Pulmonary artery endothelial cell (primary cell): ENCODE measurements around the gene NEURL1B. TPM values are rescaled to one million over a fixed set of nuclear protein-coding genes. Genes with fewer than 3 reads are reported as not detected.

Source experiments
- DNase-seq: peaks from one replicate; pipeline ENCODE4 v3.0.0-alpha.2; 2011; ENCODE audit warnings: low read depth, low spot score
- total RNA-seq: library from RNA; depleted of rRNA; stranded (reverse); fragments of >200 nt; gene quantifications from 2 replicates; pipeline ENCODE4 v1.2.3, GENCODE V29; 2014

The NEURL1B gene
- total RNA-seq, 1 donor from 2014 or later: 0.46 TPM

DNA sequence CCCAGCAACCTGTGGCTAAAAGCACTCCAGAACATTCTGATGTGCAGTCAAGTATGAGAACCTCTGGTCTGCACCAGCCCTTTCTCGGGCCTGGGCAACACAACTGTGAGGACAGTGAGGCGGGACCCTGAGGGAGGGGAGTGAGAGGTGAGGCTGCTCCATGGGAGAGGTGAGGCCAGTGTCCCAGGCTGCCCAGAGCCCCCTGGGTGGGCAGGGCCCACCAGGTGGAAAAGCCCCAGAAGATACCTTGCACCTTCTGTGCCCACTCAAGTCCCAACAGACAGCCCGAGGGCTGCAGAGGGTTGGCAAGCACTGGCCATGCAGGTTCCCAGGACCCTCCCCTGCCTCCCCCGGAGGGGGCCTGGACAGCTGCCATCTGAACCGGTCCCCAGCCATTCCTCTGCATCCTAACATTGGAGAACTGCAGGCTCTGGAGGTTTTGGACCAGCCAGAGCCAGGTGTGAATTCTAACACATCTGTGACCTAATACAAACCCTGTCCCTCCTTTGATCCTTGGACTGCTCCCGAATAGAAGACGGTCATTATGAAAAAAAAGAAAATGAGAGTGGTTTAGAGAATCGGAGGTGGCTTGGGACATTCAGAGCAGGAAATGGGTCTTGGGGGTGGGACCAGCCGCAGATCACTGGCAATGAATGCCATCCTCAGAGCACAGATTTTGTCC, 72.9 kb downstream of the NEURL1B start:
- no peak for DNase-seq

GRCh38 chr5:172714491-172715420, 73.7 kb downstream of the NEURL1B start:
- DNase-seq: no peak

- no peak for DNase-seq
Observed at GRCh38 chr5:172715421-172715780, 74.3 kb downstream of the NEURL1B start.

DNA sequence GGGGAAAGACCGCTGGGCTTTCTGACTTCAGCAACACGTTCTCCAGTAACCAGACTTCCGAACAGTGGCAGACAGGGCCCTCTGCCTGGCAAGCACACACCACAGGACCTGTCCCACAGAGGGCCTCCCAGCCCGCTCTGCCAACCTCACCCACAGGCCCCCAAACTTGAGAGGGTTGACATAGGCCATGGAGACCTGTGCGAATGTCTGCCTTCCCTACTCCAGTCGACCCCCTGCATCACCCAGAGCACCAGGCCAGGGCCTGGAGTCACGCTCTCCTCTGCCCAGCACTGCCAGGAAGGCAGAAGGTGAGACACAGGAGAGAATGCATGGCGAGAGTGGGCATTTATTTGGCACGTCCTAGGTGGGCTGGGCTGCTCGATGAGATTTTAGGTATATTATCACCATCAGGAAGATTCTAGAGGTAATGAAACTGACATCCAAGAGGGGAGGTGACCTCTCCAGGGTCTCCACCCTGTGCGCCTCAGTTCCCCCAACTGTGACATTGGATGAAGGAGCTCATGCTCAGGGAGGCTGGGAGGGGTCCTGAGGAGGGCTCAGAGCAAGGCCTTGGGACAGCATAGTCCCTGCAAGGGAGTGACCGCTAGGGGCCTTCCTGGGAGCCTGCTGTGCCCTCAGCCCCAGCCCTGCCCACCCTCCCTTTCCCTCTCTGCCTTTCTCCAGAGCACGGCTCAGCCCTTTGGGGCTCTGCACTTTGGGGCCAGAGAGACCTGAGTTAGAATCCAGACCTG, 75.0 kb downstream of the NEURL1B start:
- no peak for DNase-seq

DNA sequence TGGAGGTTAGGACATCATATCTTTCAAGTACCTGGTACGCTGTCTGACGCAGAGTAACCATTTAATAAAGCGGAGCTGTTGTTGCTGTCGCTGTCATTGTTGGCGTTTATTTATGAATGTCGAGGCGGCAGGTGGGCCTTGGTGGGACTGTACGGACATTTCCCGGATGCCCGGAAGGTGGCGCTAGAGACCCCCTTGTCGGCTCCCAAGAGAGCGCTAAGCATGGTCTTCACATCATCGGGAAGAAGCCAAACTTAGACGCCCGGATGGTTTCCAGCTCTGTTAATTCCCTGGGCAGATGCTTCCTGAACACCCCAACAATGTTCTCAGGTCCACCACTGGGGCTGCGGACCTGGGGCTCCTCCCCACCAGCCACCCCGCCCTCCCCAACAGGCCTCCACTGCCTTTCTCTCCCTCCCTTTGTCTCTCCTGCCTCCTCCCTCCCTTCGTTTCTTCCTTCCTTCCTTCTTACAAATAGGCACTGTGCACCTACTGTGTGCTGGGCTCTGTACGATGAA, 75.8 kb downstream of the NEURL1B start:
- peak; percentile 64 for DNase-seq

DNA sequence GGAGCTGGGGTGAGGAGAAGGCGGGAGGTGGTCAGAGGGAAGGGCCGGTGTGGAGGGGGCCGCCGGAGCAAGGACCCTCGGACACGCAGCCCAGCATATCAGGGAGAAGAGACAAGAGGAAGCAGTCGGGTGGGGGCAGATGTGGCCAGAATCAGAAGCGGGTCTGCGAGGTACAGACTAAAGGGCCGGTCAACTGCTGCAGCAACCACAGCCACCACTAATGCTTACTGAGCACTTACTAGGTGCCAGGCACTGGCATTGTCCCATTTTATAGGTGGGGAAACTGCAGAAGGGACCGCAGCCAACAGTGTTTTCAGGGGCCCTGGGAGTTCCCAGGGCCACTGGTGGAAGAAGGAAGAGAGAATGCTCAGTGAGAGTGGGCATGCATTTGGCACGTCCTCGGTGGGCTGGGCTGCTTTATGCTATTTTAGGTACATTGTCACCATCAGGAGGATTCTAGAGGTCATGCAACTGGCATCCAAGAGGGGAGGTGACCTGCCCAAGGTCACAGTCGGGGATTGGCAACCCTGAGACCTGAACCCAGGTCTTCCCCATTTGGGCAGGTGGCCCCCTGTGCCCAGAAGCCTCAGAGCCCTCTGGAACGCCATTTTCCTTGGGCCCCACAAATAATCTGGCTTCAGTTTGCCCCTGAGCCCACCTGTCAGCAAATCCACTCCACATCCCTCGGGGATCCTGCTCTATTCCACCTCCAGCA, 76.6 kb downstream of the NEURL1B start:
- DNase-seq: no peak

DNA sequence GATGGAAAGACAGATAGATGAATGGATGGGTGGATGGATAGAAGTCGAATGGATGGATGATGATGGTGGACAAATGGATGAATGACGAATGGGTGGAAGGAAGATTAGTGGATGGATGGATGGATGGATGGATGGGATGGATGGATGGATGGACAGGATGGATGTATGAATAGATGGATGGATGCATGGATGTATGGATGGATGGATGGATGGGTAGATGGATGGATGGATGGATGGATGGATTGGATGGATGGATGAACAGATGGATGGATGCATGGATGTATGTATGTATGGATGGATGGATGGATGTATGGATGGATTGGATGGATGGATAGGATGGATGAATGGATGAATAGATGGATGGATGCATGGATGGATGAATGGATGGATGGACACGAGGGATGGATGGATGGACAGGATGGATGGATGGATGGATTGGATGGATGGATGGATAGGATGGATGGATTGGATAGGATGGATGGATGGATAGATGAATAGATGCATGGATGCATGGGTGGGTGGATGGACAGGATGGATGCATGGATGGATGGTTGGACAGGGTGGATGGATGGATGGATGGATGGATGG, 77.6 kb downstream of the NEURL1B start:
- DNase-seq: no peak

DNA sequence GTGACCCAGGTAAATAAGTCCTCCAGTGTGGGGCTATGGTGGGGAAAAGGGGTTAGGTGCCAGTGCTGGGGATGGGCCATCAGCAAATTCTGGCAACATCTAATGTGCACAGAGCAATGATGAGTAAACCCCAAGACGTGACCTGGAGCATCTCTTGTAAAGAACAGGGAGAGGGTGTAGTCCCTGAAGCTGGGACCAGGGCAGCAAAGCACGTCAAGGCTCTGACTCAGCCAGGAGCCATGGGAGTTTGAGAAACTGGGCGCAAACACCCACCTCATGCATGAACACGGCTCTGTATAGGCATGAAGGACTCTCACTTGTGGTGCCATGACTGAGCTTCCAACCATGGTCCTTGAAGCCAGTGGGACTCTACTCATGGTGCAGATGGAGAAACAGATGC, 78.1 kb downstream of the NEURL1B start:
- DNase-seq: no peak

GRCh38 chr5:172720655-172721054, 79.6 kb downstream of the NEURL1B start:
- DNase-seq: no peak

DNA sequence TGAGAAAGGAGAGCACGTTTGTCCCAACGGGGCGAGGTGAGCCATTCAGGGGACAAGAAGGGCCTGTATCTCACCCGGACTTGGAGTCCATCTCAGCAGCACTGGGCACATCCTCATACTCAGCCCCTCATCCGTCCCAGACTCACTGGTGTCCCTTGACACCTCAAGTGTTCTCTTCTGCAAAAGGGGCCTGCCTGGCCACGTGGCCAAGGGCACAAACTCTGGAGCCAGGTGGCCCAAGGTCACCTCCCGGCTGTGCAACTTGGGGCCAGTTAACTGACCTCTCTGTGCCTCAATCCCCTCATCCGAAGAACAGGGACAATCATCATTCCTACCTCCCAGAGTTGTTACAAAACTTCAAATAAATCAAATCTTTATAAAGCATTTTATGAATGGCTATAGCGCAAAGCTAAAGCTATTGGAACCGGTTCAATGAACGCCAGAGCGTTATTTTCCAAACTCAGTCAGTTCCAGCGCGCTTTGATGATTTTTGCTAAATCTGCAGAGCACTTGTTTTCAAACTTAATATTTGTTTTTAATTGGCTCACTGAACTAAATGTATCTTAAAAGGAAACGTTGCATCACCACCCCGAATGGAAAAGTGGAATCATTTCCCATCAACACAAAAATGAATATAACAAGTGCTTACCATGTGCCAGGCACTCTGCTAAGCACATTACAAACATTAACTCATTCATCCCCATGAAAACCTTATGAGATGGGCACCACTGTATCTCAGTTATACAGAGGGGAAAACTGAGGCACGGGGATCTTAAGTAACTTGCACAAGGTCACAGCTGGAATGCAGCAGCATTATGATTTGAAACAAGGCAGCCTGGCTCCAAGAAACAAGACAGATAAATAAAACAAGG, 80.6 kb downstream of the NEURL1B start:
- DNase-seq: peak; percentile 68

- DNase-seq: no peak
Observed at GRCh38 chr5:172722327-172722815, 81.3 kb downstream of the NEURL1B start.

- DNase-seq: no peak
Observed at GRCh38 chr5:172723508-172723907, 82.4 kb downstream of the NEURL1B start.

GRCh38 chr5:172724242-172725183, 83.5 kb downstream of the NEURL1B start:
- no peak for DNase-seq

DNA sequence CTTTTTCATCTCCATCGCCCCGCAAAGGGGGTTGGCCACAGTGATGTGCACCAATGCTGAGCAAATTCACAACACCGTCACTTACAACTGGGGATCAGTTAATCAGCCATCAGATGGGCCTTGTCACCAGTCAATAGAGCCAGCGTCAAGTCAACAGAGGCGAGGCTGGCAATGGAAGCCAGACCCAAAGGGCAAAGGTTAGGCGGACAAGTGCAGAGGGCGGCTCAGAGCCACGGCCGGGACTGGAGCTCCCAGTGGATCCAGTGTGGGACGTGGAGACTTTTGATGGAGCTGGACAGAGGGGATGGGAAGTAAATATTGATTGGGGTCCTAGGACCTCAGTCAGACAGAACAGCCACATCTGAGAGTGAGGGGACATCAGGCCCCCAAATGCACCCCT, 84.2 kb downstream of the NEURL1B start:
- DNase-seq: no peak

DNA sequence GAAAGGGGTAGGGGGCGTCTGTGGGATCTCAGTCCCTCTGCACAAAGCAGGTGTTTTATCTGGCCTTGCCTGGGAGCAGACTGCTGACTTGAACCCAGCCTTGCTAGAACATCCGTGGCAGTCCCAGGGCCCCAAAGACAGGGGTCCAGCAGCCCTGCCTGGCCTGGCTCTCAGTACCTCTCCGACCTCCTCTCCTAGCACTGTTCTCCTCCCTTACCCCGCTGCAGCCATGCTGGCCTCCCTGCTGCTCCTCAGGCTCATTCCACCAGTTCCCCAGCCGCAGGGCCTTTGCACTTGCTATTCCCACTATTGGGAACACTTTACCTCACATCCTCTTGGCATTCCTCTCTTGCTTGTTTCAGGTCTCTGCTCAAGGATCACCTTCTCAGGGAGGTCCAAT, 84.7 kb downstream of the NEURL1B start:
- DNase-seq: no peak

DNA sequence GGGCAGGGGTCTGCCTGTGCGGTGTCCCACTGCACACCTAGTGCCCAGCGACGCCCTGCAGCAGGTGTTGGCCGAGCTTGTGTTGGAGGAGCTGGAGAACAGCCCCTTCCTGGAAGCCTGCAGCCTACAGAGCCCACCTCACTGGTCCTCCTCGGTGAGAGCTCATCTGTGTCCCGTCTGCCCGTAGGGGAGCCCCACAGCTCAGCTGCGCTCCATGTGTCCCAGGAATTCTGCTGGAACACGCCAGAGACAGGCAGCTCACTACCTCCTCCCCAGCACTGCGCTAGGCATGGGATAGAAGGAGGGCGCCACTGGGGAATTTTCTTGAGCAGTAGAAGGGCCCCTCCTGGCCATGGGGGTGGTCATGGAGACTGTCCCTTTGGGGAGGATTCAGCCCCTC, 85.9 kb downstream of the NEURL1B start:
- no peak for DNase-seq

DNA sequence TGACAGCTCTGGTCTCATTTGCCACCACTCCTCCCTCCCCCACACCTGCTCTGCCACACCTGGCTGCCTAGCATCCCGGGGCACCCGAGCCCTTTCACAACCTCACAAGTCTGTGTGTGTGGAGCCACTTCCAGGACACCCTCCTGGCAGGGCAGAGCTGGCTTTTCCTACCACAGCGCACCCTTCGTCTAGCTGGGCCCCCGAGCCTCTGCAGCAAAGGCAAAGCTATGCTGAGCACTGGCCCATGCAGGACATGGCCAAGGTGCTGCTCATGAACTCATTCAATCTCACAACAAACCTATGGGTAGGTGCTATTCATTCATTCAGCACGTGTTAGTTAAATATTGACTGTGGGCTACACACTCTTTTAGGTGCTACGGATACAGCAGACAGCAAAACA, 86.5 kb downstream of the NEURL1B start:
- no peak for DNase-seq

GRCh38 chr5:172728481-172729241, 87.6 kb downstream of the NEURL1B start:
- DNase-seq: no peak
